ENCODE results near the gene SGCD.
"Not testable (repeated sequence)": the region's sequence is repeated elsewhere in the genome, so short reads cannot be mapped to it uniquely, and the experiment has no call there.

The SGCD gene

GRCh38 chr5:156589946-156590216, 262.9 kb downstream of the SGCD start:
- TF ChIP-seq ZNF274 (IDR thresholded peaks at IDR 0.05; ENCODE audit: low read depth, low read length): no peak

GRCh38 chr5:156590978-156591377, 264.0 kb downstream of the SGCD start:
- TF ChIP-seq ZNF274 (IDR thresholded peaks at IDR 0.05; ENCODE audit: low read depth, low read length): no peak
- H3K4me3 ChIP-seq (ENCODE audit: low read length): no peak overlapping the region

More at GRCh38 chr5:156589946-156590216, 262.9 kb downstream of the SGCD start:
- no peak overlapping the region for H3K4me3 ChIP-seq (ENCODE audit: low read length)

GRCh38 chr5:156591631-156592030, 264.7 kb downstream of the SGCD start:
- H3K4me3 ChIP-seq (ENCODE audit: low read length): no peak overlapping the region
- no peak for TF ChIP-seq ZNF274 (IDR thresholded peaks at IDR 0.05; ENCODE audit: low read depth, low read length)

- H3K4me3 ChIP-seq (ENCODE audit: low read length): no peak overlapping the region
- no peak for TF ChIP-seq ZNF274 (IDR thresholded peaks at IDR 0.05; ENCODE audit: low read depth, low read length)
These were observed 266.6 kb downstream of the SGCD start for GRCh38 chr5:156593546-156593945.

- no peak overlapping the region for H3K4me3 ChIP-seq (ENCODE audit: low read length)
- no peak for TF ChIP-seq ZNF274 (IDR thresholded peaks at IDR 0.05; ENCODE audit: low read depth, low read length)
These were observed 267.4 kb downstream of the SGCD start for GRCh38 chr5:156594406-156594805.

GRCh38 chr5:156595132-156595787, 268.3 kb downstream of the SGCD start:
- no peak overlapping the region for H3K4me3 ChIP-seq (ENCODE audit: low read length)
- no peak for TF ChIP-seq ZNF274 (IDR thresholded peaks at IDR 0.05; ENCODE audit: low read depth, low read length)

- TF ChIP-seq ZNF274 (IDR thresholded peaks at IDR 0.05; ENCODE audit: low read depth, low read length): no peak
- no peak overlapping the region for H3K4me3 ChIP-seq (ENCODE audit: low read length)
These were observed 270.3 kb downstream of the SGCD start for GRCh38 chr5:156597276-156597675.

GRCh38 chr5:156598964-156599363, 272.0 kb downstream of the SGCD start:
- TF ChIP-seq ZNF274 (IDR thresholded peaks at IDR 0.05; ENCODE audit: low read depth, low read length): no peak
- H3K4me3 ChIP-seq (ENCODE audit: low read length): no peak overlapping the region

GRCh38 chr5:156610582-156610981, 283.6 kb downstream of the SGCD start:
- not testable (repeated sequence) for H3K4me3 ChIP-seq (ENCODE audit: low read length)

GRCh38 chr5:156615901-156616300, 288.9 kb downstream of the SGCD start:
- TF ChIP-seq ZNF274 (IDR thresholded peaks at IDR 0.05; ENCODE audit: low read depth, low read length): no peak
- H3K4me3 ChIP-seq (ENCODE audit: low read length): no peak overlapping the region

GRCh38 chr5:156617426-156617825, 290.5 kb downstream of the SGCD start:
- H3K4me3 ChIP-seq (ENCODE audit: low read length): no peak overlapping the region
- no peak for TF ChIP-seq ZNF274 (IDR thresholded peaks at IDR 0.05; ENCODE audit: low read depth, low read length)

- no peak overlapping the region for H3K4me3 ChIP-seq (ENCODE audit: low read length)
- no peak for TF ChIP-seq ZNF274 (IDR thresholded peaks at IDR 0.05; ENCODE audit: low read depth, low read length)
These were observed 291.6 kb downstream of the SGCD start for GRCh38 chr5:156618601-156619000.

GRCh38 chr5:156621719-156622118, 294.8 kb downstream of the SGCD start:
- H3K4me3 ChIP-seq (ENCODE audit: low read length): no peak overlapping the region
- no peak for TF ChIP-seq ZNF274 (IDR thresholded peaks at IDR 0.05; ENCODE audit: low read depth, low read length)

- TF ChIP-seq ZNF274 (IDR thresholded peaks at IDR 0.05; ENCODE audit: low read depth, low read length): no peak
- no peak overlapping the region for H3K4me3 ChIP-seq (ENCODE audit: low read length)
These were observed 296.5 kb downstream of the SGCD start for GRCh38 chr5:156623381-156624040.

- H3K4me3 ChIP-seq (ENCODE audit: low read length): no peak overlapping the region
- no peak for TF ChIP-seq ZNF274 (IDR thresholded peaks at IDR 0.05; ENCODE audit: low read depth, low read length)
These were observed 297.7 kb downstream of the SGCD start for GRCh38 chr5:156624686-156625085.

- H3K4me3 ChIP-seq (ENCODE audit: low read length): no peak overlapping the region
- no peak for TF ChIP-seq ZNF274 (IDR thresholded peaks at IDR 0.05; ENCODE audit: low read depth, low read length)
These were observed 301.5 kb downstream of the SGCD start for GRCh38 chr5:156628421-156628820.
